ENCODE measurements around the gene FAM43B.

FAM43B gene

GRCh38 chr1:20578062-20578461, 25.7 kb downstream of the FAM43B start:
- H3K4me1 ChIP-seq (ENCODE audit: control insufficient read depth, insufficient read depth, low read length): no peaks in the 10 kb centered on the region
- TF ChIP-seq BCL11B (tag by site-specific recombination; IDR thresholded peaks at IDR 0.05; ENCODE audit: low read depth) (no peak), ZNF132 (tag by site-specific recombination; IDR thresholded peaks at IDR 0.05; ENCODE audit: borderline replicate concordance) (no peak), OVOL3 (tag by site-specific recombination; IDR thresholded peaks at IDR 0.05) (no peak), ZNF19 (tag by site-specific recombination; IDR thresholded peaks at IDR 0.05; ENCODE audit: low read depth) (no peak), WT1 (tag by site-specific recombination; IDR thresholded peaks at IDR 0.05) (no peak), ZNF561 (tag by site-specific recombination; IDR thresholded peaks at IDR 0.05; ENCODE audit: borderline replicate concordance) (no peak), ZNF785 (tag by site-specific recombination; IDR thresholded peaks at IDR 0.05) (no peak), ZNF398 (tag by site-specific recombination; IDR thresholded peaks at IDR 0.05) (no peak), HOXD13 (CRISPR knock-in tag; IDR thresholded peaks at IDR 0.05; ENCODE audit: borderline replicate concordance) (no peak), ZNF791 (tag by site-specific recombination; IDR thresholded peaks at IDR 0.05) (no peak), ZNF704 (tag by site-specific recombination; IDR thresholded peaks at IDR 0.05) (no peak), PRDM2 (tag by site-specific recombination; IDR thresholded peaks at IDR 0.05; ENCODE audit: borderline replicate concordance) (no peak), GLI2 (tag by site-specific recombination; IDR thresholded peaks at IDR 0.05; ENCODE audit: borderline replicate concordance, low read depth) (no peak), GLIS1 (tag by site-specific recombination; IDR thresholded peaks at IDR 0.05) (no peak), ZNF37A (tag by site-specific recombination; IDR thresholded peaks at IDR 0.05) (no peak)
- H3K27ac ChIP-seq (ENCODE audit: extremely low read depth, low read depth, low read length): no peak overlapping the region
- ChIA-PET CTCF (interaction anchor here (1.2 to 8.5 kb wide), 3 partner anchors 8 to 55 kb away, joined by 6 to 105 read pairs (median 16); partner anchors contain the start of gene PINK1), POLR2A (no interaction called here)
- no peaks in the 10 kb centered on the region for H3K36me3 ChIP-seq (ENCODE audit: control insufficient read depth in 2 of 2, insufficient read depth in 1 of 2, low read length in 2 of 2)
- no peaks in the 10 kb centered on the region for H3K9me3 ChIP-seq (ENCODE audit: control insufficient read depth, insufficient read depth, low read depth, low read length)
- no peak overlapping the region for H3K4me3 ChIP-seq (ENCODE audit: low read depth, low read length)

GRCh38 chr1:20578721-20579395, 26.5 kb downstream of the FAM43B start:
- Histone ChIP-seq H3K27ac (ENCODE audit: extremely low read depth, low read depth, low read length) (no peak overlapping the region), H3K4me1 (ENCODE audit: control insufficient read depth, insufficient read depth, low read length) (no peaks in the 10 kb centered on the region), H3K36me3 (ENCODE audit: control insufficient read depth in 2 of 2, insufficient read depth in 1 of 2, low read length in 2 of 2) (no peaks in the 10 kb centered on the region), H3K9me3 (ENCODE audit: control insufficient read depth, insufficient read depth, low read depth, low read length) (no peaks in the 10 kb centered on the region), H3K4me3 (ENCODE audit: low read depth, low read length) (no peak overlapping the region)
- CTCF ChIA-PET: interaction anchor here (0.9 to 8.5 kb wide), 2 partner anchors 9 to 54 kb away, joined by 3 to 105 read pairs; partner anchors contain the start of gene PINK1
- POLR2A ChIA-PET: no interaction called here
- TF ChIP-seq SETDB1 (IDR thresholded peaks at IDR 0.05; ENCODE audit: insufficient read length, low read length): no peak
- TF ChIP-seq ZBTB6 (tag by site-specific recombination; IDR thresholded peaks at IDR 0.05): no peak
- no peak for TF ChIP-seq ZNF777 (tag by site-specific recombination; IDR thresholded peaks at IDR 0.05; ENCODE audit: borderline replicate concordance)
- TF ChIP-seq ZNF48 (tag by site-specific recombination; IDR thresholded peaks at IDR 0.05): no peak
- no peak for TF ChIP-seq ZNF335 (tag by site-specific recombination; conservative IDR thresholded peaks at IDR 0.05)
- no peak for TF ChIP-seq HIC1 (tag by site-specific recombination; IDR thresholded peaks at IDR 0.05)
